Measurements from ENCODE around the gene POLR2B.
"Not testable (repeated sequence)": the region's sequence is repeated elsewhere in the genome, so short reads cannot be mapped to it uniquely, and the experiment has no call there.

POLR2B gene

GRCh38 chr4:56990109-56990905 is 11.6 kb downstream of the POLR2B start:
- no peak for DNase-seq

GRCh38 chr4:56995525-56995924 is 16.8 kb downstream of the POLR2B start:
- DNase-seq = peak; percentile 56 to 74

GRCh38 chr4:56999751-57000150 is 21.1 kb downstream of the POLR2B start:
- no peak for DNase-seq

GRCh38 chr4:57013543-57014120 is 34.9 kb downstream of the POLR2B start:
- DNase-seq = no peak

GRCh38 chr4:57018980-57019379 is 40.3 kb downstream of the POLR2B start:
- no peak for DNase-seq

- DNase-seq = no peak
Measured at GRCh38 chr4:57020467-57021101, 41.9 kb downstream of the POLR2B start.

- no peak for DNase-seq
Measured at GRCh38 chr4:57023104-57023503, 44.4 kb downstream of the POLR2B start.

- no peak for DNase-seq
Measured at GRCh38 chr4:57034520-57034919, 55.8 kb downstream of the POLR2B start.

- no peak for DNase-seq
Measured at GRCh38 chr4:57037982-57038604, 59.4 kb downstream of the POLR2B start.

GRCh38 chr4:57039345-57039744 is 60.6 kb downstream of the POLR2B start:
- no peak for DNase-seq

GRCh38 chr4:57040510-57040909 is 61.8 kb downstream of the POLR2B start:
- no peak for DNase-seq

- no peak for DNase-seq
Measured at GRCh38 chr4:57041020-57041419, 62.3 kb downstream of the POLR2B start.

GRCh38 chr4:57042711-57043169 is 64.0 kb downstream of the POLR2B start:
- DNase-seq = no peak

- DNase-seq = no peak
Measured at GRCh38 chr4:57043347-57044251, 64.9 kb downstream of the POLR2B start.

GRCh38 chr4:57044279-57044678 is 65.6 kb downstream of the POLR2B start:
- no peak for DNase-seq

- no peak for DNase-seq
Measured at GRCh38 chr4:57044996-57045395, 66.3 kb downstream of the POLR2B start.

- not testable (repeated sequence) for DNase-seq
Measured at GRCh38 chr4:57047046-57047445, 68.3 kb downstream of the POLR2B start.

GRCh38 chr4:57048590-57049304 is 70.1 kb downstream of the POLR2B start:
- no peak for DNase-seq

- DNase-seq = no peak
Measured at GRCh38 chr4:57051095-57051494, 72.4 kb downstream of the POLR2B start.

- DNase-seq = no peak
Measured at GRCh38 chr4:57051524-57051923, 72.8 kb downstream of the POLR2B start.

GRCh38 chr4:57053508-57053907 is 74.8 kb downstream of the POLR2B start:
- DNase-seq = no peak

GRCh38 chr4:57055886-57056285 is 77.2 kb downstream of the POLR2B start:
- no peak for DNase-seq
